ENCODE data around the gene TEX38. TPM values are rescaled to one million over a fixed set of nuclear protein-coding genes. Genes with fewer than 3 reads are reported as not detected.

Gene TEX38
- total RNA-seq (not detected), polyA plus RNA-seq (not detected)

DNA sequence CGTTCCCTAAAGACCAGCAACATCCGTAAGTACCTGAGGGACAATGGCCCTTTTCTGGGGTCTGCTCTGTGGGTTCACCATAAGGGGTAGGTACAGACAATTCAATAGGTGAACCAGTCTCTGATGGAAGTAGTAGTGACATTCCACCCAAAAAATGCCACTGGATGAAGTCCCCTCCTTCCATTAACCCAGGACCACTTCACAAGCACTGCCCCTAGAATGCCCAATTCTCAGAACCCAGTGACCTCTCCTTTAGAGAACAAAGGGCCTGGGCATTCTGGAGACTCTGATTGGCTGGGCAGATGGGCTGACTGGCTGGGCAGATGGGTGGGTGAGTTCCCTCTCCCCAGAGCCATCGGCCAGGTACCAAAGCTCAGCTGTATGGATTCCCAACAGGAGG, at the start of gene TEX38:
TSS of gene TEX38 (plus strand) at position 301 of the 400 bp plus-strand sequence. CDS start at position 382, 81 bp downstream.
- peaks cover 0 to 14% (median 13%) of the 10 kb centered on the region in 4 donors for H3K4me1 ChIP-seq (ENCODE audit: control insufficient read depth in 4 of 4, insufficient read depth in 4 of 4, low read length in 3 of 4)
- TF ChIP-seq, protein P1, sequence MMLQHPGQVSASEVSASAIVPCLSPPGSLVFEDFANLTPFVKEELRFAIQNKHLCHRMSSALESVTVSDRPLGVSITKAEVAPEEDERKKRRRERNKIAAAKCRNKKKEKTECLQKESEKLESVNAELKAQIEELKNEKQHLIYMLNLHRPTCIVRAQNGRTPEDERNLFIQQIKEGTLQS (IDR thresholded peaks at IDR 0.05): no peak
- TF ChIP-seq, protein P2, sequence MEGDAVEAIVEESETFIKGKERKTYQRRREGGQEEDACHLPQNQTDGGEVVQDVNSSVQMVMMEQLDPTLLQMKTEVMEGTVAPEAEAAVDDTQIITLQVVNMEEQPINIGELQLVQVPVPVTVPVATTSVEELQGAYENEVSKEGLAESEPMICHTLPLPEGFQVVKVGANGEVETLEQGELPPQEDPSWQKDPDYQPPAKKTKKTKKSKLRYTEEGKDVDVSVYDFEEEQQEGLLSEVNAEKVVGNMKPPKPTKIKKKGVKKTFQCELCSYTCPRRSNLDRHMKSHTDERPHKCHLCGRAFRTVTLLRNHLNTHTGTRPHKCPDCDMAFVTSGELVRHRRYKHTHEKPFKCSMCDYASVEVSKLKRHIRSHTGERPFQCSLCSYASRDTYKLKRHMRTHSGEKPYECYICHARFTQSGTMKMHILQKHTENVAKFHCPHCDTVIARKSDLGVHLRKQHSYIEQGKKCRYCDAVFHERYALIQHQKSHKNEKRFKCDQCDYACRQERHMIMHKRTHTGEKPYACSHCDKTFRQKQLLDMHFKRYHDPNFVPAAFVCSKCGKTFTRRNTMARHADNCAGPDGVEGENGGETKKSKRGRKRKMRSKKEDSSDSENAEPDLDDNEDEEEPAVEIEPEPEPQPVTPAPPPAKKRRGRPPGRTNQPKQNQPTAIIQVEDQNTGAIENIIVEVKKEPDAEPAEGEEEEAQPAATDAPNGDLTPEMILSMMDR (IDR thresholded peaks at IDR 0.05; ENCODE audit: low read depth, low read length, missing input control): no peak
- TF ChIP-seq NR2F2 (IDR thresholded peaks at IDR 0.05) (no peak), YY1 (IDR thresholded peaks at IDR 0.05) (no peak), TAF1 (conservative IDR thresholded peaks at IDR 0.05) (no peak), SP1 (IDR thresholded peaks at IDR 0.05) (no peak), RAD21 (IDR thresholded peaks at IDR 0.05) (no peak), GABPA (IDR thresholded peaks at IDR 0.05 in 1 of 2, conservative IDR thresholded peaks at IDR 0.05 in 1 of 2) (no peak), EGR1 (IDR thresholded peaks at IDR 0.05; ENCODE audit: low read depth in 2 of 2) (no peak), HNF4A (conservative IDR thresholded peaks at IDR 0.05) (no peak), RXRA (IDR thresholded peaks at IDR 0.05) (no peak), HNF4G (IDR thresholded peaks at IDR 0.05) (no peak), FOXA1 (IDR thresholded peaks at IDR 0.05) (no peak), FOXA2 (IDR thresholded peaks at IDR 0.05) (no peak), JUND (IDR thresholded peaks at IDR 0.05) (no peak)
- TF ChIP-seq, protein P3, sequence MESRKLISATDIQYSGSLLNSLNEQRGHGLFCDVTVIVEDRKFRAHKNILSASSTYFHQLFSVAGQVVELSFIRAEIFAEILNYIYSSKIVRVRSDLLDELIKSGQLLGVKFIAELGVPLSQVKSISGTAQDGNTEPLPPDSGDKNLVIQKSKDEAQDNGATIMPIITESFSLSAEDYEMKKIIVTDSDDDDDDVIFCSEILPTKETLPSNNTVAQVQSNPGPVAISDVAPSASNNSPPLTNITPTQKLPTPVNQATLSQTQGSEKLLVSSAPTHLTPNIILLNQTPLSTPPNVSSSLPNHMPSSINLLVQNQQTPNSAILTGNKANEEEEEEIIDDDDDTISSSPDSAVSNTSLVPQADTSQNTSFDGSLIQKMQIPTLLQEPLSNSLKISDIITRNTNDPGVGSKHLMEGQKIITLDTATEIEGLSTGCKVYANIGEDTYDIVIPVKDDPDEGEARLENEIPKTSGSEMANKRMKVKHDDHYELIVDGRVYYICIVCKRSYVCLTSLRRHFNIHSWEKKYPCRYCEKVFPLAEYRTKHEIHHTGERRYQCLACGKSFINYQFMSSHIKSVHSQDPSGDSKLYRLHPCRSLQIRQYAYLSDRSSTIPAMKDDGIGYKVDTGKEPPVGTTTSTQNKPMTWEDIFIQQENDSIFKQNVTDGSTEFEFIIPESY (IDR thresholded peaks at IDR 0.05): no peak
- TF ChIP-seq, protein P4, sequence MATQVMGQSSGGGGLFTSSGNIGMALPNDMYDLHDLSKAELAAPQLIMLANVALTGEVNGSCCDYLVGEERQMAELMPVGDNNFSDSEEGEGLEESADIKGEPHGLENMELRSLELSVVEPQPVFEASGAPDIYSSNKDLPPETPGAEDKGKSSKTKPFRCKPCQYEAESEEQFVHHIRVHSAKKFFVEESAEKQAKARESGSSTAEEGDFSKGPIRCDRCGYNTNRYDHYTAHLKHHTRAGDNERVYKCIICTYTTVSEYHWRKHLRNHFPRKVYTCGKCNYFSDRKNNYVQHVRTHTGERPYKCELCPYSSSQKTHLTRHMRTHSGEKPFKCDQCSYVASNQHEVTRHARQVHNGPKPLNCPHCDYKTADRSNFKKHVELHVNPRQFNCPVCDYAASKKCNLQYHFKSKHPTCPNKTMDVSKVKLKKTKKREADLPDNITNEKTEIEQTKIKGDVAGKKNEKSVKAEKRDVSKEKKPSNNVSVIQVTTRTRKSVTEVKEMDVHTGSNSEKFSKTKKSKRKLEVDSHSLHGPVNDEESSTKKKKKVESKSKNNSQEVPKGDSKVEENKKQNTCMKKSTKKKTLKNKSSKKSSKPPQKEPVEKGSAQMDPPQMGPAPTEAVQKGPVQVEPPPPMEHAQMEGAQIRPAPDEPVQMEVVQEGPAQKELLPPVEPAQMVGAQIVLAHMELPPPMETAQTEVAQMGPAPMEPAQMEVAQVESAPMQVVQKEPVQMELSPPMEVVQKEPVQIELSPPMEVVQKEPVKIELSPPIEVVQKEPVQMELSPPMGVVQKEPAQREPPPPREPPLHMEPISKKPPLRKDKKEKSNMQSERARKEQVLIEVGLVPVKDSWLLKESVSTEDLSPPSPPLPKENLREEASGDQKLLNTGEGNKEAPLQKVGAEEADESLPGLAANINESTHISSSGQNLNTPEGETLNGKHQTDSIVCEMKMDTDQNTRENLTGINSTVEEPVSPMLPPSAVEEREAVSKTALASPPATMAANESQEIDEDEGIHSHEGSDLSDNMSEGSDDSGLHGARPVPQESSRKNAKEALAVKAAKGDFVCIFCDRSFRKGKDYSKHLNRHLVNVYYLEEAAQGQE (IDR thresholded peaks at IDR 0.05): no peak
- TF ChIP-seq, protein P5, sequence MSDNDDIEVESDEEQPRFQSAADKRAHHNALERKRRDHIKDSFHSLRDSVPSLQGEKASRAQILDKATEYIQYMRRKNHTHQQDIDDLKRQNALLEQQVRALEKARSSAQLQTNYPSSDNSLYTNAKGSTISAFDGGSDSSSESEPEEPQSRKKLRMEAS (IDR thresholded peaks at IDR 0.05): no peak
- H3K9ac ChIP-seq (ENCODE audit: low read depth in 1 of 2, low read length in 2 of 2): no peak within 1 kb of the TSS
- H3K9me3 ChIP-seq (ENCODE audit: control insufficient read depth in 4 of 4, low read length in 3 of 4): no peaks in the 10 kb centered on the region
- no peak within 1 kb of the TSS for H3K4me3 ChIP-seq (ENCODE audit: low read depth in 1 of 3, low read length in 3 of 3)
- peaks cover 0 to 5% (median 4%) of the 10 kb centered on the region in 4 donors for H3K36me3 ChIP-seq (ENCODE audit: control insufficient read depth in 4 of 4, insufficient read depth in 3 of 4, low read depth in 1 of 4, low read length in 3 of 4)
- no peak within 1 kb of the TSS for H3K27ac ChIP-seq (ENCODE audit: low read depth in 1 of 2, low read length in 2 of 2)
- no peak for DNase-seq (ENCODE audit: low spot score)
- 93% methylated on average over 3 of the region's 3 CpGs for WGBS
- H3K27me3 ChIP-seq (ENCODE audit: control insufficient read depth in 4 of 4, insufficient read depth in 4 of 4, low read length in 3 of 4): no peaks in the 10 kb centered on the region
